Embryonic facial prominence (tissue), 1 donor: ENCODE results near the gene ALDOC.

ENCODE experiments used
- DNase-seq: peaks from one replicate; pipeline ENCODE4 v3.0.0-alpha.2; 2016; ENCODE audit errors: extremely low spot score

The ALDOC gene

DNA sequence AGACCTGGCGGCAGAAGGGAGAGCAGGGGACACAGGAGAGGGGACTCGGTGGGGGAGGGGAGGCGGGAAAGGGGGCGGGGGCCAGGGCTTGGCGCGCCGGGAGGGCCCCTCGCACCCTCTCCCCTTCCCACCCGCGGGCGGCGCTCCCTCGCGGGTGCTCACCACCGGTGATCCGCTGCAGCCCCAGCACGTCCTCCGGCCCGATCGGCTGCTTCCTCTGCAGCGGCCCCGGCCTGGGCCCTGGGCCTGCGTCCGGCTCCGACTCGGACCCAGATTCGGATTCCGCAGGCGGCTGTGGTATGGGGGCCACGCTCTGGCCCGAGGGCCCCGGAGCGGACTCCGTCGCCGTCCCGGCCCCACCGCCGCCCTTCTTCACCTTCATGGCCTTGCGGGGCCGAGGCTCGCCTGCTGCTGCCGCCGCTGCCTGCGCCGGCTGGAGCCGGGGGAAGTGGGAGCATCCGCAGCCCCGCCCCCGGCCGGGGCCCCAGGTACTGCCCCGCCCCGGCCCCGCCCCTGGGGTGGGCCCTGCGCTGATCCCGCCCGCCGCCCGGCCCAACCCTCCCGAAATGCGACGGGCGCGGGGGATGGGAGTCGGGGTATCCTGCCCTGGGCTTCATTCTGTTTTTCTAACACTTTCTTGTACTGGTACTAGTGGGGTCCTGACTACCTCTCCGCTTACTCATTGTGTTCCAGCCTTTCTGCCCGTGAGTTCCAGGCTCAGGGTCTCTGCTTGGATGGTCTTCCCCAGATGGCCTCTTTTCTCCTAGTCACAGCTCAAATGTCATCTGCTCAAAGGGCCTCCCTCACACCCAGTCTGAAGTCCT is 24.3 kb downstream of the ALDOC start, which contains the start of gene UNC119:
Gene UNC119 (minus strand): TSS at position 449 of the 824 bp plus-strand sequence. CDS start 67 bp downstream, at position 382.
- peak; percentile 18 for DNase-seq

DNA sequence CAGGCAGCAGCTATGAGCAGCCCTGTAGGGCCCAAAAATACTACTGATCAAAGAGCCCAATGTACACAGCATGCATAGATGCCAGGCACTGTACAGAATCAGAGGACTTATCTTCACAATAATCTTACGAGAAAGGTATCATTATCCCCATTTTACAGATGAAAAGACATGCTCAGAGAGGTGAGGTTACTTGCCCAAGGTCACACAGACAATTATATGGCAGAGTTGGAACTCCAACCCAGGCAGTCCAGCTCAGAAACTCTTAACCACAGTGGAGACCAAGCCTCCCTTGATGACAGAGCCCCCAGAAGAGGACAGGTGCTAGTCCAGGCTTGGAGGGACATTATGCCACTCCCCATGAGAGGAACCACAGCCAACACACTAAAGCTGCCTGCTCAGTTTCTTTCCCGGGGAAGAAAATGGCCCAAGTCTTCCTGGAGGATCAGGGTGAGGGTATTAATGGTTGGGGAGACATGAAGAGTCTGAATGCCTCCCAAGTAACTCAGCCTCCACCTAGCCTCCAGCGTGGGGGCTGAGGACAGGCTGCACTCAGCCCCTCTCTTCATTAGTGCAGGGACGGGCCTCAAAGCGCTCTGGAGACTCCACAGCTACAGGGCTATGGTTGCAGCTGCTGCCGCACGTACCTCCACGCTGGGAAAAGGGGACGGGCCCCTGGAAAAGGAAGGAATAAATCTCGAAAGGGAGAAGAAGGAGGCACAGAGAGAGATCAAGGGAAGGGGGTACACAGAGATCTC is 25.1 kb downstream of the ALDOC start:
- DNase-seq = no peak

DNA sequence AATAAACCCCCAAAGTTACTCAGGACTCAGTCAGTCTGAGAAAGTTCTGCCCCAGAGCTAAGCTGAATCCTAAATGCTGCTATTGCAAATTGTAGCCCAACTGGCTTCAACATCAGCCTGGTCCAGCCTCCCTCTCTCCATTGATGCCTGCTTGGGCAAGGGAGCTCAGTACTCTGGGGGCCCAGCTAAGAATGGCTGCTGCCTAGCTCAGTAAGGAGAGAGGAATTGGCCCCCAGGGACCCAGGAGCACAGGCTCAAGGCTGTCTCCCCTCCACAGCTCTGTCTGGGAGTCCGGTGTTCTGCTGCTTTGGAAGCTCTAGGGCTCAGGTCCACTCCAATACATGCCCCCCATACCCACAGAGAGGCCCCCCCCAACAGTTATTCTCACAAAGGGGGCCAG is 25.8 kb downstream of the ALDOC start:
- no peak for DNase-seq

DNA sequence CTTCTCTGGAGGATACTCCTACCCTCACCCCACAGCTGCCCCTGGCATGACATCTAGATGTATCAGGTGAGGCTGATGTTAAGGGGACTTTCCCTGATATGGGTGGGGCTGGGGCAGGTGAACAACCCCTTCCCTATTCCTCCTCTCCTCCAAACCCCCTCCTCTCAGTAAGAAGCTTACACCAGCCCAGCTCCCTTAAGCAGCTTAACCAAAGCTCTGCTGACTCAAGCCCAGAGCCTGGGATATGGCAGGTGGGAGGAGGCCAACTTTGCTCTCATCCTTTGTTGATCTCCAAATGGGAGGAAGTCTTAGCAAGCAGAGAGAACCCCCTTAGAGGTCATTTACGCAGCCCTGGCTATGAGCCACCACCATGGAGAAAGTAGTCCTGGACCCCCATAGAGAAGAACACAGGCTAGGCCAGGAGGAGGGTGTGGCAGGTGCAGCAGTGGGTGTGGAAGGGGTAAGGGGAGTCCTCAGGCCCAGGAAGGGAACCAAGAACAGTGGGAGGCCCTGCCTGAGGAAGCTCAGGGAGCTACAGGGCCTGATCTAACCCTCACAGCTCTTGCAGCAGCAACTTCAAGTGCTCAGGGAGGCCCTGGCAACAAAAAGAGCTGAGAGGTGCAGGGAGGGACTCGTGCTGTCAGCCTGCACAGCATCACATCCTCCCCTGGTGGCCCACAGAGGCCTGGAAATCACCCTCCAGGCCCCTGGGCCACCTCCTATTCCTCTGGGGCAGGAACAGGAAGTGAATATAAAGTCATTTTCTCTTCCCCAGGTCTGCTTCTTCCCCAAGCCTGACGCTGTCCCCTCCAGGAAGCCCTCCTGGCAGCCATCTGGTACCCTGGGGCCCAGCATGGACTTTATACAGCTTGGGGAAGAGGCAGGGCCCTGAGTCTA is 27.2 kb downstream of the ALDOC start:
- no peak for DNase-seq

DNA sequence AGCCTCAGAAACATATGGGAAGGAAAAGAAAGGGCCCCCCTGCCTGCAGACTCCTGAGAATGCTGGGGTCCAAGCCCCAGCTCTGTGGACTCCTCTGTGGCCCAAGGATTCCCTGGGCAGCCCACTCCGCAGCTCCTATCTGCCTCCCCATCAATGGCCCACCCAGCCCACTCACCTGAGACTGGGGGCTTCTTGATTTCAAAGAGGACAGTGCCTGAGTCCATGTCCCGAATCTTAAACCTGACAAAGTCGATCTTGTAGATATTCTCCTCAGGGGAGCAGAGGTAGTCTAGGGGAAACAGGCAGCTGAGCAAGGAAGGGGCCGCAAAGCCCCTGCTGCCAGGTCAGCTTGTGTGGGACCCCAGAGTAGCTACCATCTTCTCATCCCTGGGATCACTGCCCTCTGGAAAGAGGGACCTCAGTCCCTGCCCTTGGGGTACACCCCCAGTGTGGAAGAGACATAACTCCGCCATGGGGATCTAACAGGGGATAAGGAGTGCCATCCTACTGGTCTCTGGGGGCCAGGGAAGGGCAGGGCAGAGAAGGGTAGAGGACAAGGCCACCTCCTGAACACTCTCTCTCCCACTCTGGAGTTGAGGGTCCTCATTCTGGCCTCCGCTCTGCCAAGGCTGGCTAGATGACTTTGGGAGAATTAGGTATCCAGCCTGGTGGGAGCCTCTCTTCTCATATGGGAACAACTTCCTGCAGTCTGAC is 28.1 kb downstream of the ALDOC start:
- no peak for DNase-seq

DNA sequence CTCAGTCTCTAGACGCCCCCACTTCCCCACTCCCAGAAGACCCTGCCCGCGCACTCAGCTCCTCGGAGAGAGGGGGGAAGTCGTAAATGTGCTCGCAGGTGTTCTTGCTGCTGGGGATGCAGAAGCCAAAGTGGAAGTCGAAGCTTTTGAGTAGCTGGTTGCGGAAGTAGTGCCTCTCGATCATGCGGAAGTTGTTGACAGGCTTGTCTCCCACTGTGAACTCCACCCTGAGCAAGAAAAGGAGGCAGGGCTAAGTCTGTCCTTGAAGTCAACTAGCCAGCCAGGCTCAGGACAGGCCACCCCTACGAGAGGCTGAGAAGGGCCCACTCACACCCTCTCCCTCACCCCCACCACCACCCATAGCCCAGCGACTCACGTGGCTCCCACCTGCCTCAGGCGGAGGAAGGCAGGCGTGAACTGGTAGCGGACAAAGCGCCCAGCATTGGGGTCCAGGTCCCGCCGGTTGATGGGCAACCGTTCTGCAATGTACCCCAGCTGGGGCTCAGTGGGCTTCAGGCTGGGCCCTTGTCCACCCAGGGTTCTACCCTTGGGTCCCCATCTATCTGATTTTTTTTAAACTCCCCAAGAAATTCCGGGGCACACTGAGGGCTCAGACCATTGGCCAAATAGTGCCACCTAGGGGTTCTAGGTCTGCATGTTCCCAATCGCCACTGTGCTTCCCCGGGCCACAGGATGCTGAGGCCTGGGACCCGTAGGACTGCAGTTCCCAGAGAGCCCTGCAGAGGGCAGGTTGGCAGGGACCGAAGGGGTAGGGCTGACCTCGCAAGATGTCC is 28.9 kb downstream of the ALDOC start:
- no peak for DNase-seq

DNA sequence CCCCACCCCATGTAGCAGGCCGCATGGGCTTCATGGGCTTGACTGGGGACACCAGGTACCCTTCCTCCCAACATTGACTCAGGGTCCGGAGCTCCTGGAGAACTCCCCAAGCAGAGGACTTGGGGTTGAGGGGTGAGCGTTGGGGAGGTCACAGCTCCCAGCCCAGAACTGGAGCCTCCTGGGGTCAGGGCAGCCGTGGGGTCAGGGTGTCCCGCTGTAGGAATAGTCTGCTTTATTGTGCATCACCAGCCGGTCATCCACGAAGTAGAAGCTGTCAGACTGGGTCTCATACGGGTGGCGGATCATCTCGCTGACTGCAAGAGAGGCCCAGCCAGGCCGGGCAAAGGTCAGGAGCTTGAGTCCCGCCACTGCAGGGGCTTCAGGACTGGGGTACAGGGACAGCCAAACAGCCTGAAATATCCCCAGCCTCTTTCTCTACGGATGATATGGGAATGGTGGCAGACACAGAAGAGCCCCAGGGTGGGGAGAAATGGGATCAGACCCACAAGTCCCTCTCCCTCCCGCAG is 29.5 kb downstream of the ALDOC start:
- no peak for DNase-seq

DNA sequence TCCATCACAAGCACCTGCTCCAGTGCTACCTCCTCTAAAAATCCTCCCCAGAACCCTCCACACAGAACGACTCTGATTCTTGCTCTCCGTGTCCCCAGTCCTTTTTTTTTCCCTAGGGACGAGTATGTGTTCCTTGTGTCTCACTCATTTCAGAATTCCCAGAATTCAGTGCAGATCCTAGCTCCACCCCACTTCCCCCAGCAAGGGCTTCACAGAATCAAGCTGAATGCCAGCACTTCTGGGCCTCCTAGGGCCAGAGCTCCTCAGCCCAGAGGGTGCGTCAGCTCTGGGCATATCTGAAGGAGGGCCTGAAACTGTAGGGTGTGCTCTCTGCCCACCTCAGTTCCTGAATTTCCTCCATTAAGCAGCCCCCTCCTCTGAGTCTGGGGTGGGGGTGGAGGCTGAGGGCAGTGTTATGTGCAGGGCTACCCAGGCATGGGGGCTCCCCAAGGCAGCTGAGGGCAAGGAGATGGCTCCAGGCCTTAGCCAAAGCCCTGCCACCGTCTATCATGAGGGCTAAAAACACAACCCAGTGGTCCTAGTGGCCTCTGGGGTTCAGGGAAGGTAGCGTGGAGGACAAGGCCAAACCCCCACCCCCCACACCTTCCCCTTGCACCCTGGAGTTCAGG is 30.8 kb downstream of the ALDOC start:
- DNase-seq = no peak

DNA sequence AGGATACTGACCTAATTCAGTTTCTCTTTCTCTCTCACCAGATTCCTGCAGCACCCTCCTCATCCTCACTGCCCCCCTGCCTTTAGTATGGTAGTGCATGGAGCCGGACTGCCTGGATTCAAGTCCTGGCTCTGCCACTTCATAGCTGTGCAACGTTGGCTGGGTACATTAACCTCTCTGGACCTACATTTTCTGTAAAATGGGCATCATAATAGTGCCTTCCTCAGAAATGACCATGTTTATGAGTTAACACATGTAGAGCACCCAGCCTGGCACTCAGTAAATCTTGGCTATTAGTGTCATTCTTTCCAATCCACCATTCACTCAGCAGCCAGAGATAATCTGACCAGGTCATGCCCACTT is 31.6 kb downstream of the ALDOC start:
- no peak for DNase-seq

DNA sequence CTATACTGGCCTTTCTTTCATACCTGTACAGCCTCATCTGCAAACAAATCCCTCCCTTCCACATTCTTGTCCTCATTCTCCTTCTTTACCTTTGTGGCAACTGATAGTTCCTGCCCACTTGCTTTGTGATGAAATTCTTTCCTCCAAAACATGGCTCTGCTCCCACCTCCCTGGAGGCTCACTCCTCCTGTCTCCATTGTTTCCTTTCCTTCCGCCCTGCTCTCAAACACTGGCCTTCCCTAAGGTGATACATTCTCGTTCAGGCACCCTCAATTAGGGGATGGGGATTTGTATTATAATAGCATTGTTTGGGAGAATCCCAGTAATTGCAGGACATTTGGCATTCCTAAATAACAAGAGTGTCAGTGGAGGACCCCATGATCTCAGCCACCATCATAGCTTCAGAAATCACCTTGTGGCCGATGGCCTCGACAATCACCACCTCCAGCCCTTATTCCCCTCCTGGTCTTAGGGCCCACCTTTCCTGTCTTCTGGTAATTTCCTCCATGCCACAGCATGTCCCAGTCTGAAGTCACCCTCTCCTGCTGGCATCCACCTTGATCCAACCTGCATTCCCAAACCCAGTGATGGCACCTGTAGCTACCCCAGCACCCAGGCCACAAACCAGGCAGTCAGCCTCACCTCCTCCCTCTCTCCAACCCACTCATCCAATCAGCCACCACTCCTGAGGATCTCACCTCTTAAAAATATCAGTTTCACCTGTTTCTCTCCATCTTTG is 32.1 kb downstream of the ALDOC start:
- no peak for DNase-seq

DNA sequence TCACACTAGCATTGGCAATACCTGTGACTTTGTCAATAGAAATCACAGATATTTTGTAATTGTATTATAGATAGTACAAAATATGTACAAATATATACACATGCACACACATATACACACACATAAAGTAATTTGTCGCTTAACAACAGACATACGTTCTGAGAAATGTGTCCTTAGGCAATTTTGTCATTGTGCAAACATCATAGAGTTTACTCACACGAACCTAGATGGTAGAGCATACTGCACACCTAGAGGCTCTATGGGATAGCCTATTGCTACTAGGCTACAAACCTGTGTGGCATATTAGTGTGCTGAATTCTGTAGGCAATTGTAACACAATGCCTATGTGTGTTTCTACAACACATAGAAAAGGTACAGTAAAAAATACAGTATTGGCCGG is 35.3 kb downstream of the ALDOC start:
- DNase-seq = no peak

DNA sequence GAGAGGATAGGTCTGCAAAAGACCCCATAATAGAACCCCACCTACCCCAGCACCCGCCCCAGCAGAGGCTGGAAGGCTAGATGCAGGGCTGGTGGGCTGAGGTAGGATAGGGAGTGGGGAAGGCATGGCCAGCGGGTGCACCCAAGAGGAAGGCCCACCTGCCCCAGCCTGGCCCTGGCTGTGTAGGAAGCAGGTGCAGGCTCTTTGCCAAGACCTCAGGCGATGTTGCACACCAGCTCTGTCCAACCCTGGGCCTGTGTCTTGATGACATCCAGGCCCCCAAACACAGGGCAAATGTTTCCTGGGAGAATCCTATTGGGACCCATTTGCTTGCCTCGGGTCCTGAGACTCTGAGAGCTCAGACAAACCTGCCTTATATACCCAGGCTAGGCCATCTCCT is 36.5 kb downstream of the ALDOC start:
- no peak for DNase-seq

DNA sequence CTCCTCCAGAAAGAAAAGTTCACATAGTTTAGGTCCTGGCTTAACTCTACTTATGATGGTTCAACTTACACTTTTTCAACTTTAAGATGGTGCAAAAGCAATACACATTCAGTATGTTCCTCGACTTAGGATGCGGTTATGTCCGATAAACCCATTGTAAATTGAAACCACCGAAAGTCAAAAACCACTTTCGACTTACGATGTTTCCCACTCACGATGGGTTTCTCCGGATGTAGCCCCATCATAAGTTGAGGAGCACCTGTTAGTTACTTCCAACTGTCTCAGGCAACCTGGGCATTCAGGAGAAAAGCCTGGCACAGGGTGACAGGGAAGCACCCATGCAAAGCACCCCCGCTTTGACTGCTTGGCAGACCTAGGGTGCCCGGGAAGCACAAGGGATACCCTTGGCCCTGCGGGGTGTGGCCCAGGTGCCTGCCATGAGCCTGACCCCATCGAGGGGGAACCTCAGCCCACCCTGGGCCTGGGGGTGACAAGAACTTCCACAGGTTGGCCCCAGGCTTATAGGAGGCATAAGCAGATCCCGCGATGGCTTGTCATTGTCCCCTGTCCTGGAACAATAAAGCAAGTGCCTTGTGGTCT is 38.3 kb downstream of the ALDOC start:
- DNase-seq = no peak

DNA sequence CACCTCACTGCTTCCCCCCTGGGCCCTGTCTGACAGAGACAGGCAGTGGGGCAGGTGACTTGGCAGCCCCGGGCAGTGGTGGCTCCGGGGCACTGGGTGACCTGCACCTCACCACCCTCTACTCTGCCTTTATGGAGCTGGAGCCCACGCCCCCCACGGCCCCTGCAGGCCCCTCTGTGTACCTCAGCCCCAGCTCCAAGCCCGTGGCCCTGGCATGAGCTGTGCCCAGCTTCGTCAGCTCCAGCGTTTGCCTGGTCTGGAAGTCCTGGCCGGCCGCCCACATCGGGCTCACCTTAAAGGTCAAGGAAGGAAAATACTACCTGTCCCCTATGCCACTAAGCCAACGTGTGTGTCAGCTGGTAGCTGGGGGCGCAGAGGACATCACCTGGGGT is 39.5 kb downstream of the ALDOC start:
- DNase-seq = no peak

DNA sequence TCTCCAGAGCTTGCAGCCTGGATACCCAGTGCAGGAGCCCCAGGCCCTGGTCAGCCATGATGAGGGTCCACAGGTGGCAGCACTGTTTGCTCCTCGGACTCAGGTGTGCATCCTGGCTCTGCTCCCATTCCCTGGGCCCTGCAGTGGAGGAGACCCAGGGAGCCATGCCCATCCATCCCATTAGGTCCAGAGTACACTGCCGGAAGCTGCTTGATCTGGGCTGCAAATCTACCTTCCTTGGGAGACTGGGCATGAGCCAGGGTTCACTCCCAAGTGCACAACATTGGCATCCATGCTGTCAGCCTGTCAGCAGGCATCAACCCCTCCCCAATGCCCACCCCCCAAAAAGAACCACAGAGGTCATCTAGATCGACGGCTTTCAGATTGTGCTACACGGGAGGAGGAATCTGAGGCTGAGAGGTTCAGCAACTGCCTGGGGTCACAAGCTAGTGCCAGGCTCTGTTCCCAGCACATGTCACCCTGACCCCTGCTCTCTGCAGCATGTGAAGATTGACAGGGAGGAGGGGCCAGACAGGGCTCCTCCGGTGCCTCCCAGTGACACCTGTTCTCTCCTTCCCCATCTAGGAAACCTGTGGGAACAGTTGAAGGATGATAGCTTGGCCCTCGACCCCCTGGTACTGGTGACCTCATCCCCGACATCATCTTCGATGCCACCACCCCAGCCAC is 40.0 kb downstream of the ALDOC start:
- no peak for DNase-seq

DNA sequence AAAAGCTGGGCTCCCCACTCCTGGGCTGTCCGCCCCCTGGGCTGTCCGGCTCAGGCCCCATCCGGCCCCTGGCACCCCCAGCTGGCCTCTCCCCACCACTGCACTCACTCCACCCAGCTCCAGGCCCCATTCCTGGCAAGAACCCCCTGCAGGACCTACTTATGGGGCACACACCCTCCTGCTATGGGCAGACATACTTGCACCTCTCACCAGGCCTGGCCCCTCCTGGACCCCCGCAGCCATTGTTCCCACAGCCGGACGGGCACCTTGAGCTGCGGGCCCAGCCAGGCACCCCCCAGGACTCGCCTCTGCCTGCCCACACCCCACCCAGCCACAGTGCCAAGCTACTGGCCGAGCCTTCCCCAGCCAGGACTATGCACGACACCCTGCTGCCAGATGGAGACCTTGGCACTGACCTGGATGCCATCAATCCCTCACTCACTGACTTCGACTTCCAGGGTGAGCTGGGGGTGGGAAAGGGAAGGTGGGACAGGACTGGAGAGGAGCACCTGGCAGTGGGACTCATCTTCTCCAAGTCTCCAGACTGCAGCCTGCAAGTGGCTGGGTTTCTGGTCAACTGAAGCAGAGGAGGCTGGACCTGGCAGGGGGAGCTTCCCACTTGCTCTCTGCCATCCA is 41.8 kb downstream of the ALDOC start:
- no peak for DNase-seq

DNA sequence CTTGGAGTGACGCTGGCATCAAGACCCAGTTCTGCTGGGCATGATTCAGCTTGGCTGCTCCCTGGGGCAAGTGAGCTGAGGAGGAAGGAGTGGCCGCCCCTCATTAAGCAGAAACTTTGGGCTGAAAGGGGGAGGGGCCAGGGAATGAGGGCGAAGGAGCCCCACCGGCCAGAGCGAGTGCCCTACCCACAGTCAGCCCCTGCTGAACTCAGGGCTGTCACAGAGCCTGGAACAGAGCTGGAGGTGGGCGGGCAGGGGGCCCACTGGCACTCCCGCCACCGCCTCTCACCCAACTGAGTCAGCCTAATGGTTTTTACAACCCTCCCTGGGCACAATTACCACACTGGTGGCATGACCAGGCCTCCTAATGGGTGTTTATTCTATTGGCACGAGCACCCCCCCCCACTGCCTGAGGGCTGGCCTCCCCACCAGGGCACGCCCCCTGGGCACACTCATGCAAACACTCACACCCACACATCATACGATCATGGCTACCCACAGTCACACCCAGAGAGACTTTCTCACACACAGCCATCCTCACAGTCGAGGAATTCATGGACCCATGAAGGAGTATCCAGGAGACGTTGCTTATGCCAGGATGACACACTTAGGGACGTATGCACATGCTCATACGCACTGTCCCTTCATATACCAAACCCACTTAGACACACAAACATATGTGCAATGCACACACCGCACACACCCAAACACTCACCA is 43.4 kb downstream of the ALDOC start:
- DNase-seq = no peak
